Gastrocnemius medialis (tissue), 4 donors: Measurements from ENCODE around the gene RFNG. TPM values are rescaled to one million over a fixed set of nuclear protein-coding genes. Genes with fewer than 3 reads are reported as not detected.

Experiments
- ATAC-seq, 2 donors: fragments of 150-250 bp; one replicate each; pipeline ENCODE4 v1.9.1; 2016
- DNase-seq, 2 donors: peaks; one replicate each; pipeline ENCODE4 v3.0.0-alpha.2; 2019
- H3K27ac ChIP-seq, 4 donors: fragments of 200-600 bp; sonication (generic); 1 replicate in 1 of 4; 2 replicates in 3 of 4; pipeline ENCODE4 v1.5.1; 2016 to 2018; ENCODE audit warnings: mild to moderate bottlenecking in 2 of 4, moderate library complexity in 1 of 4
- H3K27me3 ChIP-seq, 3 donors: fragments of 200-600 bp; sonication (generic) in 2 of 3; 1 replicate in 1 of 3; 2 replicates in 2 of 3; pipeline versions ENCODE4 v1.5.1 to v1.6.0; 2016 to 2019; ENCODE audit warnings: mild to moderate bottlenecking in 1 of 3, moderate library complexity in 1 of 3
- H3K36me3 ChIP-seq, 2 donors: fragments of 200-600 bp; sonication (generic) in 1 of 2; one replicate each; pipeline ENCODE4 v1.5.1; 2017 to 2018
- H3K4me1 ChIP-seq, 2 donors: fragments of 200-600 bp; sonication (generic) in 1 of 2; one replicate each; pipeline ENCODE4 v1.5.1; 2016 to 2017; ENCODE audit warnings: mild to moderate bottlenecking in 2 of 2
- H3K4me3 ChIP-seq, 4 donors: fragments of 200-600 bp; sonication (generic) in 3 of 4; 1 replicate in 1 of 4; 2 replicates in 3 of 4; pipeline ENCODE4 v1.5.1; 2016 to 2019; ENCODE audit warnings: mild to moderate bottlenecking in 2 of 4
- H3K9me3 ChIP-seq, 3 donors: fragments of 200-600 bp; sonication (generic) in 2 of 3; 1 replicate in 1 of 3; 2 replicates in 2 of 3; pipeline ENCODE4 v1.5.1; 2016 to 2019
- POLR2A ChIP-seq, 2 donors: fragments of 450-650 bp; IDR thresholded peaks; one replicate each; pipeline ENCODE4 v1.6.1; 2017; ENCODE audit warnings: antibody characterized with exemption in 2 of 2, mild to moderate bottlenecking in 2 of 2, moderate library complexity in 2 of 2
- in situ Hi-C, 4 donors: fragments of 200-750 bp; cut with MboI; loops; one replicate each; pipeline versions ENCODE4 v1.15.0 to v1.8.0; 2017; ENCODE audit warnings: low sequenced_read_pairs in 4 of 4
- intact Hi-C: fragments of 100-400 bp; cut with DNase I; formaldehyde crosslinking; loops from one replicate; pipeline ENCODE4 v1.15.1; 2023; ENCODE audit warnings: low total_unique reads
- total RNA-seq, 4 donors: library from RNA; depleted of rRNA; stranded (reverse); fragments of >200 nt; gene quantifications; one replicate each; pipeline versions ENCODE4 v1.1.0 to v1.2.3, GENCODE V29; 2016
- TF ChIP-seq, protein P1 (sequence below), 5 experiments: fragments of 450-650 bp in 3 of 5; fragments of 200-600 bp in 2 of 5; sonication (generic) in 2 of 5; IDR thresholded peaks in 4 of 5; conservative IDR thresholded peaks in 1 of 5; 1 replicate in 4 of 5; 2 replicates in 1 of 5; pipeline ENCODE4 v1.5.1; 2016 to 2019; ENCODE audit warnings: antibody characterized with exemption in 5 of 5, mild to moderate bottlenecking in 3 of 5, moderate library complexity in 3 of 5

Gene RFNG, protein sequence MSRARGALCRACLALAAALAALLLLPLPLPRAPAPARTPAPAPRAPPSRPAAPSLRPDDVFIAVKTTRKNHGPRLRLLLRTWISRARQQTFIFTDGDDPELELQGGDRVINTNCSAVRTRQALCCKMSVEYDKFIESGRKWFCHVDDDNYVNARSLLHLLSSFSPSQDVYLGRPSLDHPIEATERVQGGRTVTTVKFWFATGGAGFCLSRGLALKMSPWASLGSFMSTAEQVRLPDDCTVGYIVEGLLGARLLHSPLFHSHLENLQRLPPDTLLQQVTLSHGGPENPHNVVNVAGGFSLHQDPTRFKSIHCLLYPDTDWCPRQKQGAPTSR
- total RNA-seq: 10 to 100 TPM; 29.6 to 64.9 (median 49.1) TPM

DNA sequence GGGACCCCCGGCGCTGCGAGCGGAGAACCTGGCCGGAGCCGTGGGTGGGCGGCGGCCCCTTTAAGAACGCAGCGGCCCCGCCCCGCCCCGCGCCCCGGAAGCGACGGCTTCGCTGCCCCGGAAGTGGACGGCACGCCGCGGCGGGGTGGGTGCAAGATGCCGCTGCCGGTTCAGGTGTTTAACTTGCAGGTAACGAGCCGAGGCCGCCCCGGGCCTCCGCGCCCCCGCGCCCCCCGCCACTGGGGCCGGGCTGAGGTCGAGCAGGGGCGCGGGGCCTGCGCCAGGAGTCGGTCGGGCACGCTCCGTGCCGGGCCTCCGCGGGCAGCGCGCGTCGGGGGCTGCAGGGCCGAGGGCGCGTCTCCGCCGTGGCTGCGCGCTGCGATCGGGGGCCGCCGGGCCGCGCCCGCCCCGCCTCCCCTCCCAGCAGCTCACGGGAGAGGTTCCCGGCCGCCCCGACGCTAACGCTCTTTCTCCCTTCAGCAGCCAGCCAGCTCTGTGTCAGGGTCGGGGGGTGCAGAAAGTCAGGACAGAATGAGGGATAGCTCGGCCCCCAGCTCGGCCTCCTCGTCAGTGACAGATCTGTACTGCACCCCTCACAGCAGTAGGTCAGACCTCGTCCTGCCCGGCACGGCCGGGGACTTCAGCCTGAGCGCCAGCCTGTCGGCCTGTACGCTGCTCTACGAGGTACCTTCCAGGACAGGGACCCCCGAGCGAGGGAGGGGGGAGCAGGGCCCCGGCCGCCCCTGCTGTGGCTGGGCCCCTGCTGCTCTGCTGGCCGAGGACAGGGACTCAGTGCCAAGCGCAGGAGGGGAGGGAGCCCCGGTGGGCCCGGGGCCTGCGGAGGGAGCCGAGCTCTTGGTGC is at the start of gene RFNG, which contains the start of gene GPS1:
Gene RFNG (minus strand): TSS at position 36 of the 862 bp plus-strand sequence. CDS start 45 bp downstream, outside the sequence.
Gene GPS1 (plus strand): TSS at position 123 of the 862 bp plus-strand sequence. CDS start 34 bp downstream, at position 157.
- ATAC-seq (peak; percentile 76 to 85), DNase-seq (peak; percentile 46 to 68)
- Histone ChIP-seq H3K9me3 (no peaks in the 10 kb centered on the region), H3K36me3 (peaks cover 0 to 68% of the 10 kb centered on the region in 2 donors), H3K27me3 (no peaks in the 10 kb centered on the region), H3K27ac (peak within 1 kb of the TSS; percentile 43 to 72 (median 64)), H3K4me1 (peaks cover 22 to 29% of the 10 kb centered on the region in 2 donors), H3K4me3 (peak within 1 kb of the TSS; percentile 66 to 87 (median 74))
- in situ Hi-C loops: no loop called here
- intact Hi-C loops: loop anchor here (5.0 kb wide), 1 partner anchor 45 kb away; the partner anchor contains the start of gene FASN
- peak; percentile 29 to 51 for TF ChIP-seq POLR2A (IDR thresholded peaks at IDR 0.05)
- TF ChIP-seq, protein P1, sequence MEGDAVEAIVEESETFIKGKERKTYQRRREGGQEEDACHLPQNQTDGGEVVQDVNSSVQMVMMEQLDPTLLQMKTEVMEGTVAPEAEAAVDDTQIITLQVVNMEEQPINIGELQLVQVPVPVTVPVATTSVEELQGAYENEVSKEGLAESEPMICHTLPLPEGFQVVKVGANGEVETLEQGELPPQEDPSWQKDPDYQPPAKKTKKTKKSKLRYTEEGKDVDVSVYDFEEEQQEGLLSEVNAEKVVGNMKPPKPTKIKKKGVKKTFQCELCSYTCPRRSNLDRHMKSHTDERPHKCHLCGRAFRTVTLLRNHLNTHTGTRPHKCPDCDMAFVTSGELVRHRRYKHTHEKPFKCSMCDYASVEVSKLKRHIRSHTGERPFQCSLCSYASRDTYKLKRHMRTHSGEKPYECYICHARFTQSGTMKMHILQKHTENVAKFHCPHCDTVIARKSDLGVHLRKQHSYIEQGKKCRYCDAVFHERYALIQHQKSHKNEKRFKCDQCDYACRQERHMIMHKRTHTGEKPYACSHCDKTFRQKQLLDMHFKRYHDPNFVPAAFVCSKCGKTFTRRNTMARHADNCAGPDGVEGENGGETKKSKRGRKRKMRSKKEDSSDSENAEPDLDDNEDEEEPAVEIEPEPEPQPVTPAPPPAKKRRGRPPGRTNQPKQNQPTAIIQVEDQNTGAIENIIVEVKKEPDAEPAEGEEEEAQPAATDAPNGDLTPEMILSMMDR (IDR thresholded peaks at IDR 0.05 in 4 of 5, conservative IDR thresholded peaks at IDR 0.05 in 1 of 5): no peak

DNA sequence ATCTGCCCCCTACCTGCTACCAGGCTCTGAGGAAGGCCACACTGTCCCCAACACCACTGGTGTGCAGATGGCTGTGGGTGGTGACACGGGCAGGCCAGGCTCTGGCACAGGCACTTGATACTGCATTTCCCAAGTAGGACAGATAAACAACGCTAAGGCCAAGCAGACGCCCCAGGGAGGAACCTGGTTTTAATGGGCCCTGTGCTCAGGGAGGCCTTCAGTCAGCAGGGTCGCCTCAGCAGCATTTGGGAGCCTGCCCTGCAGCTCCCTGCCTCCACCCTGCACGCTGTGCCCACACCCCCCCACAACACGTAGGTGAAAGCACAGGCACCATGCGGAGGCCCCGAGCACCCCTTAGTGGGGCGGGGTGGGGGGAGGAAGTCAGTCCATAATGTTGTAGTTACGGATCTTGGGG is 49.7 kb upstream of the RFNG start:
- no peaks in the 10 kb centered on the region for H3K36me3 ChIP-seq
- no peaks in the 10 kb centered on the region for H3K27me3 ChIP-seq
- ATAC-seq: peak; percentile 23 to 24
- intact Hi-C loops: no loop called here
- TF ChIP-seq POLR2A (IDR thresholded peaks at IDR 0.05): peak in 1 of 2 donors; percentile 20
- TF ChIP-seq, protein P1 (IDR thresholded peaks at IDR 0.05 in 4 of 5, conservative IDR thresholded peaks at IDR 0.05 in 1 of 5): no peak
- in situ Hi-C loops: no loop called here
- DNase-seq: peak; percentile 71 to 85
- no peak overlapping the region for H3K4me3 ChIP-seq
- H3K9me3 ChIP-seq: no peaks in the 10 kb centered on the region
- peaks cover 32 to 39% of the 10 kb centered on the region in 2 donors for H3K4me1 ChIP-seq
- peak overlapping the region; percentile 81 to 96 (median 90) for H3K27ac ChIP-seq

DNA sequence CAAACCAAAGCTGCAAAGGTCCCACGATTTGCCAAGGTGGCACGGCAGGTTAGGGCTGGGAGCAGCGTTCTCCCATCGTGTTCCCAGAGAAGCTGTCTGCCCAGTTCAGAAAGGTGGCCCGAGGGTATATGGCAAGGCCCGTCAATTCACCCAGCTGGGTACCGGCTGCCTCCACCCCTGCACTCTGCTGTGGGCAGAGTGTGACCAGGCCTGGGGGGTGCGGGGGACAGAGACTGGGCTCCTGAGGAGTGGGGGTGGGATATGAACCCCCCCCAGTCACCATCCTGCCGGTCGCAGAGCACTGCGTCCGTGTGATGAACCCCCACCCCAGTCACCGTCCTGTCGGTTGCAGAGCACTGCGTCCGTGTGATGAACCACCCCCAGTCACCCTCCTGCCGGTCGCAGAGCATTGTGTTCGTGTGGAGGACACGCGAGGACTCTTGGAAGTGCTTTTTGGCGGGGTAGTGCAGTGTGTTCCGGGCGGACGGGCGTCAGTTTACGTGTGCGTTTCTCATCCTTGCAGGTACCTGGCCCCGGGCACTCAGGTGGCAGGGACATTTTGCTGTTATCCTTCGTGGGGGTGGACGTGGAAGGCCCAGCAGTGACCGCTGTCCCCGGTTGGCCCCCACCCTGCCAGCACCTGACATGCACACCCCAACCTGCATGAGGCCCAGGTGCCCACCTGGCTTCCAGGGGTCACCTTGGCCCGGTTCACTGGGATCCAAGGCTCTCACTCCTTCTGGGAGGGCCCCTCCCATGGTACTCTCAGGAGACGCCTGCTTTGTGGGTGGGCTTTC is 49.1 kb upstream of the RFNG start:
- intact Hi-C loops: no loop called here
- H3K4me1 ChIP-seq: peaks cover 30 to 33% of the 10 kb centered on the region in 2 donors
- H3K36me3 ChIP-seq: peaks cover 0 to 4% of the 10 kb centered on the region in 2 donors
- in situ Hi-C loops: no loop called here
- no peaks in the 10 kb centered on the region for H3K27me3 ChIP-seq
- ATAC-seq (no peak), DNase-seq (peak in 1 of 2 donors; percentile 51)
- H3K9me3 ChIP-seq: no peaks in the 10 kb centered on the region
- TF ChIP-seq, protein P1 (IDR thresholded peaks at IDR 0.05 in 4 of 5, conservative IDR thresholded peaks at IDR 0.05 in 1 of 5): no peak
- no peak for TF ChIP-seq POLR2A (IDR thresholded peaks at IDR 0.05)
- H3K4me3 ChIP-seq: no peak overlapping the region
- H3K27ac ChIP-seq: peak overlapping the region; percentile 81 to 96 (median 90)
